Epithelial cell of proximal tubule (primary cell): ENCODE measurements around the gene RTP5. TPM values are rescaled to one million over a fixed set of nuclear protein-coding genes. Genes with fewer than 3 reads are reported as not detected.

ENCODE experiments used
- DNase-seq: peaks from one replicate; pipeline ENCODE4 v3.0.0-alpha.2; 2011; ENCODE audit warnings: low read depth
- H3K4me3 ChIP-seq: 2 replicates; pipeline ENCODE4 v1.5.1; 2011; ENCODE audit warnings: low read depth, mild to moderate bottlenecking, low read length
- total RNA-seq: library from RNA; depleted of rRNA; stranded (reverse); fragments of >200 nt; gene quantifications from 2 replicates; pipeline ENCODE4 v1.2.3, GENCODE V29; 2015
- TF ChIP-seq, protein P1 (sequence below): conservative IDR thresholded peaks from 2 replicates; pipeline ENCODE4 v1.5.1; 2012; ENCODE audit warnings: low read depth, mild to moderate bottlenecking, low read length

RTP5 gene
- total RNA-seq, 1 donor from 2014 or later: not detected

GRCh38 chr2:241893265-241893664 is 23.7 kb downstream of the RTP5 start:
- TF ChIP-seq, protein P1, sequence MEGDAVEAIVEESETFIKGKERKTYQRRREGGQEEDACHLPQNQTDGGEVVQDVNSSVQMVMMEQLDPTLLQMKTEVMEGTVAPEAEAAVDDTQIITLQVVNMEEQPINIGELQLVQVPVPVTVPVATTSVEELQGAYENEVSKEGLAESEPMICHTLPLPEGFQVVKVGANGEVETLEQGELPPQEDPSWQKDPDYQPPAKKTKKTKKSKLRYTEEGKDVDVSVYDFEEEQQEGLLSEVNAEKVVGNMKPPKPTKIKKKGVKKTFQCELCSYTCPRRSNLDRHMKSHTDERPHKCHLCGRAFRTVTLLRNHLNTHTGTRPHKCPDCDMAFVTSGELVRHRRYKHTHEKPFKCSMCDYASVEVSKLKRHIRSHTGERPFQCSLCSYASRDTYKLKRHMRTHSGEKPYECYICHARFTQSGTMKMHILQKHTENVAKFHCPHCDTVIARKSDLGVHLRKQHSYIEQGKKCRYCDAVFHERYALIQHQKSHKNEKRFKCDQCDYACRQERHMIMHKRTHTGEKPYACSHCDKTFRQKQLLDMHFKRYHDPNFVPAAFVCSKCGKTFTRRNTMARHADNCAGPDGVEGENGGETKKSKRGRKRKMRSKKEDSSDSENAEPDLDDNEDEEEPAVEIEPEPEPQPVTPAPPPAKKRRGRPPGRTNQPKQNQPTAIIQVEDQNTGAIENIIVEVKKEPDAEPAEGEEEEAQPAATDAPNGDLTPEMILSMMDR: no peak
- no peak overlapping the region for H3K4me3 ChIP-seq
- DNase-seq: no peak

DNA sequence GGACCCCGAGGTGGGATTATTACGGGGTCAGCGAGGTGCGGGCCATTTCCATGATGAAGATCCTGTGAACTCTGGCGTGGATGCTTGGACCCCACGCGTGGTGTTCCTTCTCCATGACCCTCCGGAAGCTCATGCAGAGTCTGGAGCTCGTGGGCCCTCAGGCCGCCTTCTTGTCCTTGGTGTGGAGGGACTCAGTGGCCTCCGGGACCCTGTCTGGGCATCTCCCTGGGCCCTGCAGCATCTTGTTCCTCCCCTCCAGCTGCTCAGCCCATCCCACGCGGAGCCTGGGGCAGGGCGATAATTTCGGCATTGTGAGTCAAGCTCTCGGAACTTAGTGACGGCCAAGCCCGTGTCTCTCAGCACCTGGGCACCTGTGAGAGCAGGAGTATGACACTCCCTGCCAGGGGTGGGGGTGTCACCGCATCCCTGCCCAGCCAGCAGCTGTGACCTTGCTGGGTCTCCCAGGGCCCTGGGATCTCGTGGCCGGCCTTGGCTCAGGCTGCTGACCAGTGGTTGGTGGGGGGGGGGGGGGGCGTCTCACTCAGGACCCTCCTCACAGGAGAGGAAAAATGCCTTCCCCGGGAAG is 24.6 kb downstream of the RTP5 start:
- DNase-seq: no peak
- TF ChIP-seq, protein P1: no peak
- H3K4me3 ChIP-seq: no peak overlapping the region

DNA sequence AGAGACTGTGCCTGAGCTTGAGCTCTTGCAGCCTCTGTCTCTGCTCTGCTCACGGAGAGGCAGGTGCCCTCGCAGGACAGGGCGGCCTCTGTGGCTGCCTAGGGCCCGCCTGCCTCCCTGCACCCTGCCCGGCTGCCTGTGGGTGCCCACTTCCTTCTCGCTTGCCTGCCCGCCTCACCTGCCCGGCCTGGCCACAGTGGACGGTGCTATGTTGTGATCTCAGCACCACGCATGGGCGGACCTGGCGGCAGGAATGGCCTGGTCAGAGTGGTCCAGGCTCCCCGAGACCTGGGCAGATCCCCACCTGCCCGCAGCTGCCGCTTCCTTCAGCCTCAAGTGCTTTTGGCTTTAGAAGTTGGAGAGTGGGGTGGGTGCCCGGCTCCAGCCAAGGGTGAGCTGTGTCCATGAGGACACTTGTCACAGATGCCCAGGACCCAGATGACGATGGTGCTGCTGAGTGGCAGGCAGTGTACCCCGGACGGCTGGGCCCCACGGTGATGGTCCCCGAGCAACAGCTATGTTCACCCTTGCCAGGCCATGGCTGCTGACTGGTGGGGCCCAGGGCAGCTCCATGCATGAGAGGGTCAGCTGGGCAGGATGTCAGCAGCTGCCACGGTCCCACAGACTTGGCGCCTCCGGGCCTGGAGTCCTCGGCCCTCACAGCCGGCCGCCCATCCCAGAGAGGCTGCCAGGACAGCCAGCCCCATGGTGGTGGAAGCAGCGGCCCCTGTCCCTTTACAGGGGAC is 25.3 kb downstream of the RTP5 start:
- no peak for DNase-seq
- TF ChIP-seq, protein P1: no peak
- H3K4me3 ChIP-seq: no peak overlapping the region

GRCh38 chr2:241895427-241895711 is 25.8 kb downstream of the RTP5 start:
- H3K4me3 ChIP-seq: no peak overlapping the region
- TF ChIP-seq, protein P1: no peak
- DNase-seq: no peak

- peak; percentile 4 for DNase-seq
- no peak overlapping the region for H3K4me3 ChIP-seq
- TF ChIP-seq, protein P1: no peak
Observed at GRCh38 chr2:241895712-241896641, 26.4 kb downstream of the RTP5 start.

DNA sequence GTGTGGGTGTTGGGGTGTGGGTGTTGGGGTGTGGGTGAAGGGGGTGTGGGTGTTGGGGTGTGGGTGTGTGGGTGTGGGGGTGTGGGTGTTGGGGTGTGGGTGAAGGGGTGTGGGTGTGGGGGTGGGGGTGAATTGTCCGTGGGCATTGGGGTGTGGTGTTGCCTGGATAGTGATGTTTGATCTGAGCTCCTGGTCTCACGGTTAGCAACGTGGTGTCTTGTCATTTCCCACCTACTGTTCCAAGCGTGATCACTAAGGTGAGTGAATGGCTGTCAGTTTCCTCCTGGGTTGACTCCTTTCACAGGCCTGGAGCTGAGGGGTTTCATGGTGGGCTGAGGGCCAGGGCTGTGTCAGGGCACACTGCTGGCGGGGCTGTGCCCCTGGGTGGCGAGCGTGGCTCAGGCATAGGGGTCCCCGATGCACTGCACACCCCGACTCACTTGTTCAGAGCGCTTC is 27.2 kb downstream of the RTP5 start:
- no peak for DNase-seq
- TF ChIP-seq, protein P1: no peak
- no peak overlapping the region for H3K4me3 ChIP-seq
